HEK293 (cell line): Measurements from ENCODE around the gene PCDHGC4.

Experiments used
- CTCF ChIA-PET: fragments of 350-600 bp; formaldehyde crosslinking; extraction: SDS; loops from one replicate; lab custom pipeline; 2021; ENCODE audit warnings: antibody characterized with exemption; lab: Yijun Ruan, JAX
- POLR2A ChIA-PET: fragments of 300-600 bp; formaldehyde crosslinking; extraction: SDS; loops from one replicate; lab custom pipeline; 2020; ENCODE audit warnings: antibody characterized with exemption, inconsistent platforms; lab: Yijun Ruan, JAX
- H3K27ac ChIP-seq: fragments of 200-500 bp; sonication (Bioruptor generic); 2 replicates; pipeline ENCODE4 v1.5.1; 2014; ENCODE audit warnings: low read depth, low read length, control low read depth, inconsistent platforms; ENCODE audit errors: extremely low read depth
- H3K36me3 ChIP-seq, 2 experiments: fragments of 200-500 bp in 1 of 2; sonication (Bioruptor generic) in 1 of 2; 1 replicate in 1 of 2; 2 replicates in 1 of 2; pipeline ENCODE4 v1.5.1; 2014 to 2017; ENCODE audit warnings: inconsistent platforms in 2 of 2, low read length in 2 of 2; ENCODE audit not compliant: control insufficient read depth in 2 of 2, insufficient read depth in 1 of 2
- H3K4me1 ChIP-seq: fragments of 200-500 bp; sonication (Bioruptor generic); 2 replicates; pipeline ENCODE4 v1.5.1; 2014; ENCODE audit warnings: mild to moderate bottlenecking, low read length, inconsistent platforms; ENCODE audit not compliant: control insufficient read depth, insufficient read depth
- H3K4me3 ChIP-seq: 2 replicates; pipeline ENCODE4 v1.5.1; 2011; ENCODE audit warnings: low read depth, mild to moderate bottlenecking, control low read depth, low read length, moderate library complexity
- H3K9me3 ChIP-seq: fragments of 200-500 bp; sonication (Bioruptor generic); 2 replicates; pipeline ENCODE4 v1.5.1; 2014; ENCODE audit warnings: low read depth, low read length, inconsistent platforms; ENCODE audit not compliant: control insufficient read depth, insufficient read depth
- GFI1B ChIP-seq: fragments of 450-650 bp; formaldehyde crosslinking; IDR thresholded peaks from 2 replicates; pipeline ENCODE4 v1.5.1; 2016; ENCODE audit warnings: missing biosample characterization, missing genetic modification characterization
- HOXC10 ChIP-seq: sonication (generic); formaldehyde crosslinking; IDR thresholded peaks from 2 replicates; pipeline ENCODE4 v1.8.1; 2023; ENCODE audit warnings: mild to moderate bottlenecking, missing genetic modification reagents
- SCRT2 ChIP-seq: fragments of 450-650 bp; formaldehyde crosslinking; IDR thresholded peaks from 2 replicates; pipeline ENCODE4 v1.5.1; 2016; ENCODE audit warnings: missing biosample characterization, missing genetic modification characterization
- SP3 ChIP-seq: fragments of 450-650 bp; formaldehyde crosslinking; IDR thresholded peaks from 2 replicates; pipeline ENCODE4 v1.5.1; 2016; ENCODE audit warnings: missing biosample characterization, missing genetic modification characterization
- TCF7L2 ChIP-seq: IDR thresholded peaks from 2 replicates; pipeline ENCODE4 v1.6.1; 2011; ENCODE audit warnings: low read depth, mild to moderate bottlenecking, inconsistent platforms, low read length, moderate library complexity, borderline replicate concordance
- TRIM28 ChIP-seq: IDR thresholded peaks from 2 replicates; pipeline ENCODE4 v1.6.1; 2011; ENCODE audit warnings: low read length, control low read depth, borderline replicate concordance
- ZBTB10 ChIP-seq: fragments of 450-650 bp; formaldehyde crosslinking; IDR thresholded peaks from 2 replicates; pipeline ENCODE4 v1.5.1; 2016; ENCODE audit warnings: missing biosample characterization, missing genetic modification characterization
- ZBTB21 ChIP-seq: fragments of 450-650 bp; formaldehyde crosslinking; IDR thresholded peaks from 2 replicates; pipeline ENCODE4 v1.5.1; 2017; ENCODE audit warnings: missing biosample characterization, missing genetic modification characterization
- ZFP69B ChIP-seq: fragments of 450-650 bp; formaldehyde crosslinking; IDR thresholded peaks from 2 replicates; pipeline ENCODE4 v1.5.1; 2016; ENCODE audit warnings: missing biosample characterization, missing genetic modification characterization
- ZIC2 ChIP-seq: fragments of 450-650 bp; formaldehyde crosslinking; IDR thresholded peaks from 2 replicates; pipeline ENCODE4 v1.5.1; 2016; ENCODE audit warnings: missing biosample characterization, missing genetic modification characterization
- ZNF112 ChIP-seq: fragments of 450-650 bp; formaldehyde crosslinking; IDR thresholded peaks from 2 replicates; pipeline ENCODE4 v1.5.0; 2017; ENCODE audit warnings: missing biosample characterization, missing genetic modification characterization
- ZNF155 ChIP-seq: fragments of 450-650 bp; formaldehyde crosslinking; IDR thresholded peaks from 2 replicates; pipeline ENCODE4 v1.5.1; 2016; ENCODE audit warnings: missing biosample characterization, missing genetic modification characterization
- ZNF157 ChIP-seq: fragments of 450-650 bp; formaldehyde crosslinking; IDR thresholded peaks from 2 replicates; pipeline ENCODE4 v1.5.1; 2016; ENCODE audit warnings: missing biosample characterization, missing genetic modification characterization
- ZNF19 ChIP-seq: fragments of 450-650 bp; formaldehyde crosslinking; IDR thresholded peaks from 2 replicates; pipeline ENCODE4; 2016; ENCODE audit warnings: missing biosample characterization, missing genetic modification characterization, low read depth
- ZNF2 ChIP-seq: fragments of 450-650 bp; formaldehyde crosslinking; IDR thresholded peaks from 2 replicates; pipeline ENCODE4 v1.5.1; 2016; ENCODE audit warnings: missing biosample characterization, missing genetic modification characterization
- ZNF214 ChIP-seq: fragments of 450-650 bp; formaldehyde crosslinking; IDR thresholded peaks from 2 replicates; pipeline ENCODE4 v1.5.1; 2017; ENCODE audit warnings: missing biosample characterization, mild to moderate bottlenecking, missing genetic modification characterization, borderline replicate concordance
- ZNF280C ChIP-seq: fragments of 450-650 bp; formaldehyde crosslinking; IDR thresholded peaks from 2 replicates; pipeline ENCODE4 v1.5.1; 2016; ENCODE audit warnings: missing biosample characterization, missing genetic modification characterization
- ZNF311 ChIP-seq: fragments of 450-650 bp; formaldehyde crosslinking; IDR thresholded peaks from 2 replicates; pipeline ENCODE4 v1.5.1; 2017; ENCODE audit warnings: missing biosample characterization, missing genetic modification characterization, borderline replicate concordance
- ZNF362 ChIP-seq: fragments of 450-650 bp; formaldehyde crosslinking; IDR thresholded peaks from 2 replicates; pipeline ENCODE4 v1.5.1; 2016; ENCODE audit warnings: missing biosample characterization, missing genetic modification characterization
- ZNF561 ChIP-seq: fragments of 450-650 bp; IDR thresholded peaks from 2 replicates; pipeline ENCODE4 v1.5.1; 2018; ENCODE audit warnings: missing biosample characterization, missing genetic modification characterization, borderline replicate concordance
- ZNF571 ChIP-seq: fragments of 450-650 bp; formaldehyde crosslinking; IDR thresholded peaks from 2 replicates; pipeline ENCODE4 v1.5.0; 2017; ENCODE audit warnings: missing biosample characterization, missing genetic modification characterization
- ZNF600 ChIP-seq: fragments of 450-650 bp; formaldehyde crosslinking; IDR thresholded peaks from 2 replicates; pipeline ENCODE4 v1.5.1; 2016; ENCODE audit warnings: missing biosample characterization, missing genetic modification characterization
- ZNF664 ChIP-seq: fragments of 450-650 bp; formaldehyde crosslinking; IDR thresholded peaks from 2 replicates; pipeline ENCODE4 v1.5.1; 2016; ENCODE audit warnings: missing biosample characterization, missing genetic modification characterization
- ZNF670 ChIP-seq: fragments of 450-650 bp; formaldehyde crosslinking; IDR thresholded peaks from 2 replicates; pipeline ENCODE4 v1.5.1; 2016; ENCODE audit warnings: missing biosample characterization, missing genetic modification characterization, low read depth
- ZNF747 ChIP-seq: fragments of 450-650 bp; formaldehyde crosslinking; IDR thresholded peaks from 2 replicates; pipeline ENCODE4 v1.5.1; 2016; ENCODE audit warnings: missing biosample characterization, missing genetic modification characterization
- ZNF76 ChIP-seq: fragments of 450-650 bp; formaldehyde crosslinking; IDR thresholded peaks from 2 replicates; pipeline ENCODE4; 2016; ENCODE audit warnings: low read depth, missing biosample characterization, missing genetic modification characterization, borderline replicate concordance
- ZNF837 ChIP-seq: fragments of 450-650 bp; formaldehyde crosslinking; IDR thresholded peaks from 2 replicates; pipeline ENCODE4 v1.5.1; 2016; ENCODE audit warnings: missing biosample characterization, missing genetic modification characterization

PCDHGC4 gene

GRCh38 chr5:141532726-141533125 lies 47.9 kb downstream of the PCDHGC4 start:
- H3K9me3 ChIP-seq, result no peaks in the 10 kb centered on the region
- no peak overlapping the region for H3K27ac ChIP-seq
- CTCF ChIA-PET, result interaction anchor here (1.0 to 1.3 kb wide), 2 partner anchors 25 to 32 kb away, joined by 3 to 4 read pairs; no protein-coding TSS in a partner anchor
- H3K4me1 ChIP-seq, result no peaks in the 10 kb centered on the region
- H3K4me3 ChIP-seq, result no peak overlapping the region
- no peak for TF ChIP-seq ZBTB21 (tag by site-specific recombination)
- TF ChIP-seq ZNF664 (tag by site-specific recombination), result no peak
- TF ChIP-seq ZNF112 (tag by site-specific recombination), result no peak
- no peak for TF ChIP-seq ZNF311 (tag by site-specific recombination)
- no peak for TF ChIP-seq ZNF837 (tag by site-specific recombination)
- TF ChIP-seq ZNF571 (tag by site-specific recombination), result no peak
- TF ChIP-seq ZNF155 (tag by site-specific recombination), result no peak
- peaks cover 18 to 58% of the 10 kb centered on the region in 2 experiments; a peak in 2 of 3 replicates for H3K36me3 ChIP-seq
- POLR2A ChIA-PET, result no interaction called here

- H3K36me3 ChIP-seq, result peaks cover 17 to 46% of the 10 kb centered on the region in 2 experiments; a peak in 2 of 3 replicates
- no peak overlapping the region for H3K4me3 ChIP-seq
- no peaks in the 10 kb centered on the region for H3K9me3 ChIP-seq
- no peaks in the 10 kb centered on the region for H3K4me1 ChIP-seq
- TF ChIP-seq ZFP69B (no peak), ZNF670 (tag by site-specific recombination) (no peak), TRIM28 (no peak), ZNF362 (tag by site-specific recombination) (no peak), ZNF280C (tag by site-specific recombination) (no peak)
- POLR2A ChIA-PET, result no interaction called here
- no peak overlapping the region for H3K27ac ChIP-seq
- CTCF ChIA-PET, result interaction anchor here (0.7 to 3.9 kb wide), 5 partner anchors 10 to 113 kb away, joined by 3 to 22 read pairs (median 4); partner anchors contain the start of gene PCDHGA11
Measured at GRCh38 chr5:141533897-141534296, 49.1 kb downstream of the PCDHGC4 start.

- Histone ChIP-seq H3K4me1 (no peaks in the 10 kb centered on the region), H3K9me3 (no peaks in the 10 kb centered on the region), H3K36me3 (peaks cover 20 to 39% of the 10 kb centered on the region in 2 experiments; a peak in 2 of 3 replicates), H3K27ac (no peak overlapping the region), H3K4me3 (no peak overlapping the region)
- POLR2A ChIA-PET, result no interaction called here
- CTCF ChIA-PET, result interaction anchor here (0.6 to 3.9 kb wide), 7 partner anchors 10 to 122 kb away, joined by 3 to 22 read pairs (median 3); partner anchors contain the start of genes PCDHGA10 and PCDHGA11
- TF ChIP-seq ZNF561 (no peak), ZNF76 (tag by site-specific recombination) (no peak), ZBTB10 (tag by site-specific recombination) (no peak), ZNF157 (tag by site-specific recombination) (no peak), ZNF19 (no peak), SCRT2 (no peak), ZFP69B (no peak), ZNF600 (tag by site-specific recombination) (no peak), ZNF747 (tag by site-specific recombination) (no peak), GFI1B (no peak), TCF7L2 (no peak), ZIC2 (tag by site-specific recombination) (no peak), HOXC10 (CRISPR knock-in tag) (no peak), ZNF2 (no peak), ZNF214 (no peak), SP3 (tag by site-specific recombination) (no peak)
Measured at GRCh38 chr5:141534492-141535213, 49.8 kb downstream of the PCDHGC4 start.
